HG02852 (cell line): Measurements from ENCODE around the gene SBF1.

ENCODE experiments used
- ATAC-seq: cut with Tn5 transposase; IDR thresholded peaks from one replicate; pipeline ENCODE4 v1.9.1; 2021; ENCODE audit warnings: mild to moderate bottlenecking, moderate library complexity; ENCODE audit not compliant: unreplicated experiment

Gene SBF1

GRCh38 chr22:50486561-50487289 is 11.9 kb upstream of the SBF1 start, which contains the start of gene MIOX:
Gene MIOX, plus strand, starts transcription at chr22:50486859. Its CDS starts 39 bp downstream, at chr22:50486898.
- no peak for ATAC-seq

- no peak for ATAC-seq
These were observed 10.6 kb upstream of the SBF1 start for GRCh38 chr22:50485221-50486131.

GRCh38 chr22:50483977-50484853 is 9.4 kb upstream of the SBF1 start:
- ATAC-seq = no peak

GRCh38 chr22:50483556-50483955 is 8.7 kb upstream of the SBF1 start:
- no peak for ATAC-seq

- ATAC-seq = no peak
These were observed 8.3 kb upstream of the SBF1 start for GRCh38 chr22:50483106-50483505.

GRCh38 chr22:50482107-50483074 is 7.6 kb upstream of the SBF1 start:
- no peak for ATAC-seq

GRCh38 chr22:50481440-50482106 is 6.7 kb upstream of the SBF1 start, which contains the start of gene ADM2:
Gene ADM2, plus strand, starts transcription at chr22:50481543. Its CDS starts 305 bp downstream, at chr22:50481848.
- no peak for ATAC-seq

GRCh38 chr22:50481045-50481439 is 6.2 kb upstream of the SBF1 start:
- no peak for ATAC-seq

GRCh38 chr22:50479721-50480120 is 4.9 kb upstream of the SBF1 start:
- no peak for ATAC-seq

GRCh38 chr22:50477923-50478322 is 3.1 kb upstream of the SBF1 start:
- no peak for ATAC-seq

GRCh38 chr22:50476868-50477267 is 2.0 kb upstream of the SBF1 start:
- ATAC-seq = no peak

GRCh38 chr22:50475652-50476002 is 792 bp upstream of the SBF1 start:
- no peak for ATAC-seq

GRCh38 chr22:50473855-50474671 is 772 bp downstream of the SBF1 start:
- peak; percentile 4 for ATAC-seq

GRCh38 chr22:50473088-50473487 is 1.7 kb downstream of the SBF1 start:
- no peak for ATAC-seq

- ATAC-seq = no peak
These were observed 2.9 kb downstream of the SBF1 start for GRCh38 chr22:50471962-50472361.

GRCh38 chr22:50471197-50471847 is 3.5 kb downstream of the SBF1 start:
- no peak for ATAC-seq

GRCh38 chr22:50470491-50470890 is 4.3 kb downstream of the SBF1 start:
- no peak for ATAC-seq
